PC-9 (cell line): ENCODE results near the gene GINS1.

Experiments
- EZH2 ChIP-seq: fragments of 200-600 bp; sonication (generic); IDR thresholded peaks from 2 replicates; pipeline ENCODE4 v1.8.0; 2017; ENCODE audit warnings: antibody characterized with exemption, low read depth
- TF ChIP-seq, protein P1 (sequence below): fragments of 200-600 bp; sonication (generic); conservative IDR thresholded peaks from 2 replicates; pipeline ENCODE4 v1.6.1; 2017; ENCODE audit warnings: mixed run types, antibody characterized with exemption, mild to moderate bottlenecking, moderate library complexity

DNA sequence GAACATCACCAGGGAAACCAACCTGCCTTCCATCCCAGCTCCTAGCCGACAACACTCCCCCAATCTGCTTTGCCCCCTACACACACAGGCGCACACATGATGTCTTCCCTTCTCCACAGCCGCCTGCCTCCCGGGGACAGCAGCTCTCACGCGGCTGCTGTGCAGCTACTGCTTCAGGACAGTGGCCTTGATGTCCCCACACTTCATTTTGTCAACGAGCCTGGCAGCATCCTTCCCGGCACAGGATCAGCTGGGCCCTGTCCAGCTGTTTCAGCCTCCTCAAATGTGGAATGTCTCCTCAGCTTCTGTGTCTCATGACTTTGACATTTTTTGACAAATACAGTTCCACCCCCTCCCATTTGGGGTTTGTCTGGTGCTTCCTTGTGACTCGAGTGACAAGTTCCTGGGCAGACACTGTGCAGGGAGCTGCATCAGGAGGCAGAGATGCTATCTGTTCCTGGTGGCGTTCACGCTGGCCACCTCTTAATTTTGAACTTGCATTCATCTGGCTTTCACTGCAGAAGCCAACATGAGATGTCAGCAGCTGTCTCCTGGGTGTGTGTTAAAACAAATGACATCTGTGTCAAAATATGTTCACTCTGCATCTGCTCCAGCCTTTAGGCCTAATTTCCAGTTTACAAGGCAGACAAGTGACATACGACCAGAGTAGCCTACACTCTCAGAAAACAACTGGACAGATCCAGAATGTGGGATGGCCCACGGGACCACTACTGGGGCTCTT lies 57.2 kb downstream of the GINS1 start:
- TF ChIP-seq, protein P1, sequence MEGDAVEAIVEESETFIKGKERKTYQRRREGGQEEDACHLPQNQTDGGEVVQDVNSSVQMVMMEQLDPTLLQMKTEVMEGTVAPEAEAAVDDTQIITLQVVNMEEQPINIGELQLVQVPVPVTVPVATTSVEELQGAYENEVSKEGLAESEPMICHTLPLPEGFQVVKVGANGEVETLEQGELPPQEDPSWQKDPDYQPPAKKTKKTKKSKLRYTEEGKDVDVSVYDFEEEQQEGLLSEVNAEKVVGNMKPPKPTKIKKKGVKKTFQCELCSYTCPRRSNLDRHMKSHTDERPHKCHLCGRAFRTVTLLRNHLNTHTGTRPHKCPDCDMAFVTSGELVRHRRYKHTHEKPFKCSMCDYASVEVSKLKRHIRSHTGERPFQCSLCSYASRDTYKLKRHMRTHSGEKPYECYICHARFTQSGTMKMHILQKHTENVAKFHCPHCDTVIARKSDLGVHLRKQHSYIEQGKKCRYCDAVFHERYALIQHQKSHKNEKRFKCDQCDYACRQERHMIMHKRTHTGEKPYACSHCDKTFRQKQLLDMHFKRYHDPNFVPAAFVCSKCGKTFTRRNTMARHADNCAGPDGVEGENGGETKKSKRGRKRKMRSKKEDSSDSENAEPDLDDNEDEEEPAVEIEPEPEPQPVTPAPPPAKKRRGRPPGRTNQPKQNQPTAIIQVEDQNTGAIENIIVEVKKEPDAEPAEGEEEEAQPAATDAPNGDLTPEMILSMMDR = no peak
- TF ChIP-seq EZH2 = no peak
